Dedifferentiated amniotic fluid mesenchymal stem cell (primary cell): ENCODE measurements around the gene ACSM3.
"Not testable (repeated sequence)": the region's sequence is repeated elsewhere in the genome, so short reads cannot be mapped to it uniquely, and the experiment has no call there.

Experiments
- DNase-seq: peaks from one replicate; pipeline ENCODE4 v3.0.0-alpha.2; 2016; ENCODE audit errors: extremely low spot score

ACSM3 gene

DNA sequence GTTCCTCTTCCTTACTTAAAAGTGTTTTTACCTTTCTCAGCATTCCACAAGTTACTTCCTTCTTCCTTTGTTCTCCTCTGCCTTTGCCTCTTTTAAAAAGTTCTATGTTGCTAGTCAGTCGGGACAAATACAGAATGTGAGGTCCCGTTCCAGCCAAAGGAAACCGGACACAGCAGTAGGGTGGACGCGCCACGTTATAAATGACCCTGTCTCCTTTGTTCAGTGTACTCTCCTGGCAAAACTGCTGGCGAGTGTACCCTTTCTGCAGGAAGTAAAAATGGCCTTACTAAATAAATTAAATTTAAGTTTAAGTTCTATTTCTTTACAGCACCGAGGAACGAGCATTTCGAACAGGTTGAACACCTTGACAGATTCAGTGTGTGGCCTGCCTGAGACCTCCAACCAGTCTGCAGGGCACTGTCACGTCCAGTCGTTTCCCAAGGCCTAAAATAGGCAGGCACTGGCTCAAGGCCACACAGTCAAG lies 41.9 kb downstream of the ACSM3 start:
- not testable (repeated sequence) for DNase-seq

DNA sequence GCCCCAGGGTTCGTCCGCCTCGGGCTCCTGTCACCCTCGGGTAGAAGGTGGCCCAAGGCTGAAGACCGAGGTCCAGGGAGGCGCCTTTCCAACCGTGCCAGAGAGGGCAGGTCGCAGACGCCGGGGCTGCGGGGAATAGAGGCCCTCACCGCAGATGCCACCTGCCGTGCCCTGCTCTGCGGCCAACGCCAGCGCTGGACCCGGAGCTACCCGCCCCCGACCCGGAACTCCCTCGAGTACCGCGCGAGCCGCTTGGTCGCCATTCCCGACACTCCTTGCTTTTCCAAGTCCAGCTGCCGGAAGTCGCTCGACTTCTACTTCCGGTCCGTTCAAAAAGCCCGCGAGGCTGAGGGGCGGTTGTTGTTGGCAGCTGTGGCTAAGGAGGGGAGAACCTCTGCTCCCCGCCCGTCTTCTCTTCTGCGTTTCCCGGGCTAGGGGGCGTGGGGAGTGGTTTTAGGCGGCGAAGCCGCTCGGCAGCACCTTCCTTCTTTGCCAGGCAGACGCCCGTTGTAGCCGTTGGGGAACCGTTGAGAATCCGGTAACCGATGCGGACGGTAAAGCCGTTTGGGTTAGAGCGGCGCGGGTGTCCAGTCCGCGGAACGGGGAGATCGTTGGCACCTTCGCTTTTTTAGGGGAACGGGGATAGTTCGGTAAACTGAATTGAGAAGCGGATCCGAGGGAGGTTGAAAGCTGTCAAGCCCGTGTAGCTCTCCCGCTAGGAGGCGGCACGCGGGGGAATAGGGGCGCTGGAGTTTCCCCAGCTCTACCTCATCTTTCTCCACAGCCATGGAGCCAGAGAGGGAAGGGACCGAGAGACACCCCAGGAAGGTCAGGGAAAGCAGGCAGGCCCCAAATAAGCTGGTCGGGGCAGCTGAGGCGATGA lies 42.6 kb downstream of the ACSM3 start, which contains the start of the genes ERI2 and REXO5:
TSS of gene ERI2 (minus strand) at position 305 of the 883 bp plus-strand sequence. CDS start at position 263, 42 bp downstream.
TSS of gene REXO5 (plus strand) at position 360 of the 883 bp plus-strand sequence. CDS start at position 787, 427 bp downstream.
- DNase-seq = peak; percentile 93

DNA sequence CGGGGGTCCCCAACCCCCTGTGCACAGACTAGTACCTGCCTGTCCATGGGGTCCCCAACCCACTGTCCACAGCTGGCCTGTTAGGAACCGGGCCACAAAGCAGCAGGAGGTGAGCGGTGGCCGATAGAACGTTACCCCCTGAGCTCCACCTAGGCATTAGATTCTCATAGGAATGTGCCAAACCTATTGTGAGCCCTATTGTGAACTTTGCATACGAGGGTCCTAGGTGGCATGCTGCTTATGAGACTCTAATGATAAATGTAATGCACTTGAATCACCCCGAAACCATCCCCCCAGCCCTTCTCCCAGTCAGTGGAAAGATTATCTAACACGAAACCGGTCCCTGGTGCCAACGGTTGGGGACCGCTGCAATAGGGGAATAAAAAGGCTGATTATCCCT lies 44.0 kb downstream of the ACSM3 start:
- DNase-seq = no peak

DNA sequence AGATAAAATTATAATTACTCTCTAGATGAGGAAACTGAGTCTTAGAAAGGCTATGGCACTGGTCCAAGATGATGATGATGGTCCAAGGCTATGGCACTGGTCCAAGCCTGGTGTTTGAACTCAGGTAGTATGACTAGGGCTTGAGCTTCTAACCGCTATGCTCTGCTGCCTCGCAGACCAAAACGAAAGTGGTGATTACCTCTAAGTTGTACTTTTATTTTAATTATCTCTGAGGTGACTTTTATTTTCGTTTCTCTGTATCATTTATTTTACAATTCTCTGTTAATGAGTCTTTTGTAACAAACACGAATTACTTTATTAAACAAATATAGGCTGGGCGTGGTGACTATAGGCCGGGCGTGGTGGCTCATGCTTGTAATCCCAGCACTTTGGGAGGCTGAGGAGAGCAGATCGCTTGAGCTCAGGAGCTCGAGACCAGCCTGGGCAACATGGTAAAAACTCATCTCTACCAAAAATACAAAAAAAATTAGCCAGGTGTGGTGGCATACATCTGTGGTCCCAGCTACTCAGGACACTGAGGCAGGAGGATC lies 48.1 kb downstream of the ACSM3 start:
- no peak for DNase-seq

DNA sequence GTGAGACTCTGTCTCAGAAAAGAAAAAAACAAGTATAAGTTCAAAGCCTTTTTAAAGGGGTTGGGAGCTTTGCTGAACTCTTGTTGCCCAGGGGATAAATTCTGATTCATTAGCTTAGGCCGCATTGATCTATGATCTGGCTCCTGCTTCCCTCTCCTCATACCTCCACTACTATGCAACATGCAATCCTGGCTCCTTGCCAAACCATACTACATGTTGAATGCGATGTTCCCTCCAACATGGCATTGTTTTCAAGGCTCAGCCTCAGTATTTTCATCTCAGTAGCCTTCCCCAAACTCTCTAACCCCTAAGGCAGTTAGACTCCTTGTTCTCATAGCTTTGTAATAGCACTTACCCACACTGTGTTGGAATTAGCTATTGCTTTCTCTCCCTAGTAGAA lies 48.7 kb downstream of the ACSM3 start:
- no peak for DNase-seq

DNA sequence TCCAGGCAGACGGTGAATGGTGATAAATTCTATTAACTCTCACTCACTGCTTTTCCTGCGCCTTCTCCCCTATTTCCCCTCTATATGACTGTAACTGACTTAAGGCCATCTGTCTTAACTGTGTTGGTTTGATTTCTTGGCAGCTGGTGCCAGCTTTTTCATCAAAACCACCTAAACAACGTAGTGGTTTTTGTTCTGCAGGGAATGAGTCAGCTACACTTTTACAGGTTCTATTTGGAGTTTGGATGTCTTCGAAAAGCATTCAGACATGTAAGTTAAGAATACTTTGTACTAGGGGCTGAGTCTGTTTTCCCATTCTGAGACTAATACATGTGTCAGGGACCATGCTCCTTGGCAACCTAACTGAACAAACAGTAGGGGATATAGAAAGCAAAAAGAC lies 51.0 kb downstream of the ACSM3 start:
- no peak for DNase-seq

DNA sequence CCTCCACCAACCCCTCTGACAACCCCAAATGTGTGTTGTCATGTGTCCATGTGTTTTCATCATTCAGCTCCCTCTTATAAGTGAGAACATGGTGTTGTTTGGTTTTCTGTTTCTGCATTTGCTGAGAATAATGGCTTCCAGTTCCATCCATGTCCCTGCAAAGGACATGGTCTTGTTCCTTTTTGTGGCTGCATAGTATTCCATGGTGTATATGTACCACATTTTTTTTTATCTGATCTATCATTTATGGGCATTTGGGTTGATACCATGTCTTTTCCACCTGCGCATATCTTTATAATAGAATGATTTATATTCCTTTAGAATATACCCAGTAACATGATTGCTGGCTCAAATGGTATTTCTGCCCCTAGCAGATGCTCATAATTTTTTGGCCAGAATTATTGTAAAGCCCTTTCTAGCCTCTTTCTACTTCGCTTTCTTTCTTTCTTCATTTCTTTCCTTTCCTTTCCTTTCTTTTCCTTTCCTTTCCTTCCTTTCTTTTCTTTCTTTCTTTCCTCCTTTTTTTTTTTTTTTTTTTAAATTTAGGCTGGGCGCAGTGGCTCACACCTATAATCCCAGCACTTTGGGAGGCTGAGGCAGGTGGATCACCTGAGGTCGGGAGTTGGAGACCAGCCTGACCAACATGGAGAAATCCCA lies 55.2 kb downstream of the ACSM3 start:
- DNase-seq = no peak

DNA sequence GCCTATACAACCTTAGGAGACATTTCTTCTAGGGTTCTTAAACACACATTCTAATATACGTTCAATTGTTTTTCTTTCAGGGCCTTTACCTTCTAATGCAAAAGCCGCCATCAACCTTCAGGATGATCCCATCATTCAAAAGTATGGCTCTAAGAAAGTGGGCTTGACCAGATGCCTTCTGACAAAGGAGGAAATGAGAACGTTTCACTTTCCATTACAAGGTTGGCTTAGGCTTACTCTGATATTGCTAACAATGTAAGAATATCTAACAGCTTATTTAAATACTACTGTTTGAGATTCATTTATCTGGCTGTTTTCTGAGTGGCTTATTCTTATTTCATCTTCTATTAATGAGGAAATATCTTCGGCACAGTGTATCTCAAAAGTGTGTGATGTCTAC lies 57.9 kb downstream of the ACSM3 start:
- no peak for DNase-seq

DNA sequence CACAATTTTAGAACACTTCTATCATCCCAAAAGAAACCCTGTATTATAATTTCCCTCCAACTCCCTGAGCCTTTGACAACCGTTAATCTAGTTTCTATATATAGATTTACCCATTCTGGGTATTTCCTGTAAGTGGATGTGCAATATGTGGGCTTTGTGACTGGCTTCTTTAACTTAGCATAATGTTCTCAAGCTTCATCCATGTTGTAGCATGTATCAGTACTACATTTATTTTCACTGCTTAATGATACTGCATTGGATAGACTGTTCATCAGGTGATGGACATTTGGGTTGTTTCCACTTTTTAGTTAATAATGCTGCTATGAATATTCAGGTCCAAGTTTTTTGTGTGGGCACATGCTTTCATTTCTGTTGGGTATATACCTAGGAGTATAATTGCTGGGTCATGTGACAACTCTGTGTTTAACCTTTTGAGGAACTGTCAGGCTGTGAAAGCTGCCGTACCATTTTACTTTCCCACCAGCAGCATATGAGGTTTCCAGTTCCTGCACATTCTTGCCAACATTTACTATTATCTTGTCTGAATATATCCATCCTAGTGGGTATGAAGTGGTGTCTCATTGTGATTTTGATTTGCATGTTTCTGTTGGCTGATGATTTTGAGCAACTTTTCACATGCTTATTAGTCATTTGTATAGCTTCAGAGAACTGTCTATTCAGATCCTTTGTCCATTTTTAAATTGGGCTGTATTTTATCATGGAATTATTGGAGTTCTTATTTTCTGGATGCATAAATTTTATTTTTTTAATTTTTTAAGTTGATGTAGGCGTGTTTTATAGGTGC lies 58.9 kb downstream of the ACSM3 start:
- no peak for DNase-seq

DNA sequence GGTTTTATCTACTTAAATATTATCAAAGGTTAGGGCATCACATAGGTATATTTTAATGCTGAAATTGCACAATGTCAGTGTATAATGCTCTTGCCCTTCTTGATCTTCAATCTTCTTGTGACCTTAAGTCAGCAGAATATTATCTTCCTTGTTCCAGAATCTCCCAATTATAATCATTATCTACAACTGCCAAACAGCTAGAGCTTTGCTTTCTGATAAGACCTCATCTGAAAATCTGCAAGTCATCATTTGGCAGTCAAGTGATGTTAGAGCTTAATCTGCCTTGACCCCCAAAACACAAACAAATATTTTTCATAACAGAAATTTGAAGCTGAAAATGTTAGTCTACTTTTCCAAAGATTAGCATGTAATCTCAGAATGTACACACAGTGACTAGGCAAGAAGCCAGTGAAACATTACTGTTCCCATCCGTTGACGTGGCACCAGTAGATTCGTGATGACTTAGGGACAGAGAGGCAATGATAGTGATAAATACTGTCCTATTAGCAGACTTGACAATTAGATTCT lies 62.3 kb downstream of the ACSM3 start:
- DNase-seq = no peak

DNA sequence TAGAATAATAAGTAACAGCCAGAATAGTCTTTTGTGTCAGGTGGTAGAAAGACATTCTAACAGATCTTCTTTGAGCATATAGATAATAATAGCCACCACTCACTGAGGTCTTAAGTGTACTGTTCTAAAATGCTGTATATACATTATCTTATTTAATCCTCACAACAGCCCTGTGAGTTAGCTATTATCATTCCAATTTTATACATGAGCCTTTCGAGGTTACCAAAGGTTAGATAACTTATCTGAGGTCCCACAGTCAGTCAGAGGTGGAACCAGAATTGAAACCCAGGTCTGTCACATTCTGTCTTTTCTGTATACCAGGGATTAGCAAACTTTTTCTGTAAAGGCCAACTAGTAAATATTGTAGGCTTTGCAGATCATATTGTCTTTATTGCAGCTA lies 65.7 kb downstream of the ACSM3 start:
- no peak for DNase-seq

DNA sequence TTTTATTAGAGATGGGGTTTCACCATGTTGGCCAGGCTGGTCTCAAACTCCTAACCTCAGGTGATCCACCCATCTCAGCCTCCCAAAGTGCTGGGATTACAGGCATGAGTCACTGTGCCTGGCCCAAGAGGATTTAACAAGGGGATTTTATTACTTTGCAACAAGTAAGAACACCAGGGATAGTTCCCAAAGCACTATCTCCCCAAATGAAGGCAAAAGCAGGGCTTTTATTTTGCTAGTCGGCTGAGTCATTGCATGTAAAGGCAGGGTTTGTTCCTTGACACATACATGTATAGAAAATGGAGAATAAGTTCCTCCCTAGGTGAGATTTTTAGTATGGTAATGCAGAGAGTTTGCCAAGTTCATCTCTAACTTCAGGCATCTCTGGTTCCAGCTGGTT lies 66.6 kb downstream of the ACSM3 start:
- no peak for DNase-seq

DNA sequence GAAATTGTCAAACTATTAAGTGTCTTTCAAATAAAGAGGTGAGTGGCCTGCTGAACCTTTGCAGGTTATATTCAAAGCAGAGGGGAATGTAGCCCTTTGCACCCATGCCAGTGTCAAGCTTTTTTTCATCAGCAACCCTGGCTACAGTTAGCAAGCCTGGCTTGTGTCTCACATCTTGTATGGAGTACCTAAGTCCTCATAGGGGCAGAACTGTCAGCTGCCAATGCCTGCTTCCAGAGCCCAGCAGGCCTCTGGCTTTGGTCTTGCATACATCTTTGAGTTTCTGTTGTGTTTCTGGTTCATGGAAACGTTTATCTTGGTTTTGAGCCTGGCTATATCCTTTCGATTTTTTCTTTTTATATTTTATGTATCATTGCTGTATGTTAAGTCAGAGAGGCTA lies 69.3 kb downstream of the ACSM3 start:
- DNase-seq = no peak

DNA sequence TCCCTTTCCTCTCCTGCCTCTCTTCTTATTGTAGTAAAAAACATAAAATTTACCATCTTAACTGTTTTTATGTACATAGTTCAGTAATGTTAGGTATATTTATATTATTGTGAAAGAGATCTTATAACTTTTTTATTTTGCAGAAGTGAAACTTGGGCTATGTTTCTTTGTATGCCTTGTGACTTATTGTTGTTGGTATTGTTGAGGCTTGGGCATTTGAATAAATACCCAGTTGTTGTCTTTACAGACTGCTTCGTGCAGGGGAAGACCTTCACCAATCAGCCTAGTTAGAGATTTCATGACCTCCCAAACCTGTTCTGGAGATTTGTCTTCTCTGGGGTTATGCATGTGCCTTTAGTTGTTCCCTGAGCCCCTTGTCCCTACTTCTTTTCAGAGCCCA lies 74.4 kb downstream of the ACSM3 start:
- no peak for DNase-seq

DNA sequence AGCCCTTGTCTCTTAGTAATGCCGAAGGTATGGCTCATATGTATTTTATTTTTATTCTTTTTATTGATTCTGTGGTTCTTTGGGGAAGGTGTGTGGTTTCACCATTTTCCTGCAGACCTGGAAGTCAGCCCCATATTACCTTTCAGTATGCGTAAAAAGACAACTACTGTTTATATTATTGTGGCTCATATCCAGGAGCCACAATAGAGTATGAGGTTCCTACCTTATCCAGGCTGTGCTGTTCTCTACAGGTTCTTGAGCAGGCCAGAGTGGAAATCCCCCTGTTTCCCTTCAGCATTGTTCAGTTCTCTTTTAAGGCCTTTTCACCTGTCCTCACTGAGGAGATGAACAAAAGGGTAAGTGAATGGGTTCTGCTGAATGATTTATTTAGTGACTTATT lies 75.7 kb downstream of the ACSM3 start:
- DNase-seq = no peak

DNA sequence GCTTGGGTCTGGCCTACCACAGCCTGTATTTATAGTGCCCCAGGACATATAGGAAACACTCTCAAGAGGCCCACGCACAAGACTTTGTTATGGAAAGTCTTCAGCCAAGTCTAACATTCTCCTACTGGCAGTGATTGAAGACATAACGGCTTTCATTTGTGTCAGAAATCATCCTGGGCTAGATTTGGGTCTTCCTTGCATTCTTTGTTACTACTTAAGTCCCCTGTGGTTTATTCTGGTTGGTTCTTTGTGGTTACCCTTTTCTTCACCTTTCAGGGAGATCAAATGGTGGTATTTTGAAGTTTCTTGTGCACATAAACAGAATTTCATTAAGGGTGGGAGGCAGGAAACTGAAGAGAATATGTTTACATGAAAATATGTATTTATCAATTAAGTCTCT lies 80.2 kb downstream of the ACSM3 start:
- DNase-seq = no peak

DNA sequence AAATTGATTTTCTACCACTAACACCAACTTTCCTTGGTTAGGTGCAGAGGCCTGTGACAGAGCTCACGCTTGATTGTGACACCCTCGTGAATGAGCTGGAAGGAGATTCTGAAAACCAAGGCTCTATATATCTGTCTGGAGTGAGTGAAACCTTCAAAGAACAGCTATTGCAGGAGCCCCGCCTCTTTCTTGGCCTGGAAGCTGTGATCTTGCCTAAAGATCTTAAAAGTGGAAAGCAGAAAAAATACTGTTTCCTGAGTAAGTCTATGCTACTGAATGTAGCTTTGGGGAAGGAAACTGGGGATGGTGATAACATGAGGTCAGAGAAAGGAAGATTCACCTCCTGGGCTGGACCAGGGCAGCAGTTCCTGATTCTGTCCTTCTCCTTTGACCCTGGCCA lies 80.8 kb downstream of the ACSM3 start:
- no peak for DNase-seq

DNA sequence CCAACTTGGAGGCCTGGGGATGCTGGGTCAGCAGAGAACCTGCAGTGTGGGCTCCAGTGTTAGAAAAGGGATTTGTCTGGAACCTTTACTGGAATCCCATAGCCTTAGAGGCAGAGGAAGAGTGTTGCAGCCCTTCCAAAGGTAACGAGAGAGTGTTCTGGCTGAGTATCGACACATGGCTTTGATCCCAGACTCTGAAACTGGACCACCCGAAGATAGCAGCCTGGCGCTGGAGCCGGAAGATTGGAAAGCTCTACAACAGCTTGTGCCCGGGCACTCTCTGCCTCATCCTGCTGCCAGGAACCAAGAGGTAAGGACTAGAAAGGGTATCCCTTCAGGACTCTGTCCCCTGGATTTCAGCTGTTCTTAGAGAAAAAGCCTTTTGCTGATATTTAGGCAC lies 82.2 kb downstream of the ACSM3 start:
- DNase-seq = no peak

DNA sequence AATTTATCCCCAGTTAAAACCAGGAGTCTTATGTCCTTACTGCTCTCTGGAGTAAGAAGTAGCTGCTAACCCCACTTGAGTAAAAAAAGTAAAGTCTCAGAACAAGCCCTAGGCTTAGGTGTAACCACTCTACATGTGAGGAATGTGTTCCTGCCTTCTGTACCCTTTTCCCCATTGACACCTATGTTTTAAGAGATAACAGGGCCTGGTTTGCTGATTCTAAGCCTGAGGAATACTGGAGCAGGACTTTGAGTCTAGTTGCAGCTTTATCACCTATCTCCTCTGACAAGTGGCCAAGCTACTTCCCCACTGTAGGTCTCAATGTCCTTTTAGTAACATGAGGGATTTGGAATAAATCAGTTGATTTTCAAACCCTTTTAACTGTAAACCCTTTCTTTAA lies 82.7 kb downstream of the ACSM3 start:
- DNase-seq = no peak
